Globus pallidus (tissue), 1 donor: ENCODE data around the gene LCN2.
"Not testable (repeated sequence)": the region's sequence is repeated elsewhere in the genome, so short reads cannot be mapped to it uniquely, and the experiment has no call there.

Experiments used
- DNase-seq: peaks from one replicate; pipeline ENCODE4 v3.0.0-alpha.2; 2015; ENCODE audit warnings: low spot score

LCN2 gene

GRCh38 chr9:128128836-128129590, 20.2 kb upstream of the LCN2 start:
- DNase-seq: peak; percentile 23

- not testable (repeated sequence) for DNase-seq
These were observed 19.2 kb upstream of the LCN2 start for GRCh38 chr9:128129976-128130590.

- not testable (repeated sequence) for DNase-seq
These were observed 18.6 kb upstream of the LCN2 start for GRCh38 chr9:128130651-128131050.

GRCh38 chr9:128131346-128131745, 17.9 kb upstream of the LCN2 start:
- not testable (repeated sequence) for DNase-seq

- DNase-seq: not testable (repeated sequence)
These were observed 17.1 kb upstream of the LCN2 start for GRCh38 chr9:128132139-128132538.

GRCh38 chr9:128135561-128135960, 13.7 kb upstream of the LCN2 start:
- not testable (repeated sequence) for DNase-seq

GRCh38 chr9:128136816-128137793, 12.1 kb upstream of the LCN2 start:
- no peak for DNase-seq

GRCh38 chr9:128138001-128138400, 11.3 kb upstream of the LCN2 start:
- no peak for DNase-seq

GRCh38 chr9:128139621-128140020, 9.6 kb upstream of the LCN2 start:
- no peak for DNase-seq

- no peak for DNase-seq
These were observed 7.6 kb upstream of the LCN2 start for GRCh38 chr9:128141604-128142003.

GRCh38 chr9:128142061-128142460, 7.2 kb upstream of the LCN2 start:
- no peak for DNase-seq

GRCh38 chr9:128142596-128142995, 6.7 kb upstream of the LCN2 start:
- DNase-seq: no peak

- no peak for DNase-seq
These were observed 5.6 kb upstream of the LCN2 start for GRCh38 chr9:128143525-128144238.

- no peak for DNase-seq
These were observed 4.7 kb upstream of the LCN2 start for GRCh38 chr9:128144239-128145181.

GRCh38 chr9:128145536-128145935, 3.7 kb upstream of the LCN2 start:
- DNase-seq: no peak

- DNase-seq: no peak
These were observed 3.3 kb upstream of the LCN2 start for GRCh38 chr9:128145951-128146351.

- no peak for DNase-seq
These were observed 2.6 kb upstream of the LCN2 start for GRCh38 chr9:128146591-128147120.

- DNase-seq: no peak
These were observed 698 bp upstream of the LCN2 start for GRCh38 chr9:128148509-128149000.

- DNase-seq: no peak
These were observed 819 bp downstream of the LCN2 start for GRCh38 chr9:128149951-128150593.
